Limb (tissue), 2 donors: ENCODE results near the gene PFKP.

ENCODE experiments used
- DNase-seq, 2 donors: peaks; one replicate each; pipeline ENCODE4 v3.0.0-alpha.2; 2016; ENCODE audit errors: extremely low spot score in 2 of 2

PFKP gene

GRCh38 chr10:3069876-3070275, 2.5 kb downstream of the PFKP start:
- no peak for DNase-seq

GRCh38 chr10:3071405-3072198, 4.3 kb downstream of the PFKP start:
- DNase-seq, result no peak

- DNase-seq, result no peak
Measured at GRCh38 chr10:3072641-3073360, 5.5 kb downstream of the PFKP start.

- no peak for DNase-seq
Measured at GRCh38 chr10:3074145-3074665, 6.9 kb downstream of the PFKP start.

GRCh38 chr10:3074985-3075600, 7.7 kb downstream of the PFKP start:
- no peak for DNase-seq

- DNase-seq, result no peak
Measured at GRCh38 chr10:3076138-3076537, 8.8 kb downstream of the PFKP start.

- DNase-seq, result no peak
Measured at GRCh38 chr10:3077509-3077908, 10.2 kb downstream of the PFKP start.

- DNase-seq, result no peak
Measured at GRCh38 chr10:3077940-3078630, 10.7 kb downstream of the PFKP start.

- no peak for DNase-seq
Measured at GRCh38 chr10:3081383-3081981, 14.1 kb downstream of the PFKP start.

GRCh38 chr10:3082290-3082689, 14.9 kb downstream of the PFKP start:
- DNase-seq, result no peak

- DNase-seq, result no peak
Measured at GRCh38 chr10:3085785-3086567, 18.6 kb downstream of the PFKP start.

- no peak for DNase-seq
Measured at GRCh38 chr10:3090388-3090787, 23.0 kb downstream of the PFKP start.

GRCh38 chr10:3090914-3091787, 23.8 kb downstream of the PFKP start:
- peak; percentile 32 to 66 for DNase-seq

GRCh38 chr10:3091921-3092320, 24.6 kb downstream of the PFKP start:
- DNase-seq, result no peak

- DNase-seq, result no peak
Measured at GRCh38 chr10:3093996-3094395, 26.6 kb downstream of the PFKP start.

GRCh38 chr10:3094609-3095036, 27.3 kb downstream of the PFKP start:
- no peak for DNase-seq

GRCh38 chr10:3095373-3096139, 28.2 kb downstream of the PFKP start:
- DNase-seq, result peak in 1 of 2 donors; percentile 21

- no peak for DNase-seq
Measured at GRCh38 chr10:3096149-3096548, 28.8 kb downstream of the PFKP start.

- DNase-seq, result no peak
Measured at GRCh38 chr10:3097160-3097559, 29.8 kb downstream of the PFKP start.
